Thyroid gland (tissue), 4 donors: ENCODE measurements around the gene LCE1C.

Experiments
- POLR2A ChIP-seq, 2 donors: fragments of 450-650 bp; IDR thresholded peaks; one replicate each; pipeline ENCODE4 v1.6.1; 2017; ENCODE audit warnings: antibody characterized with exemption in 2 of 2, mild to moderate bottlenecking in 2 of 2, moderate library complexity in 1 of 2
- TF ChIP-seq, protein P1 (sequence below), 6 experiments: fragments of 200-600 bp in 3 of 6; fragments of 450-650 bp in 3 of 6; sonication (generic) in 3 of 6; IDR thresholded peaks; one replicate each; pipeline ENCODE4 v1.5.1; 2016 to 2019; ENCODE audit warnings: antibody characterized with exemption in 6 of 6, mild to moderate bottlenecking in 2 of 6, inconsistent platforms in 1 of 6, moderate library complexity in 1 of 6

DNA sequence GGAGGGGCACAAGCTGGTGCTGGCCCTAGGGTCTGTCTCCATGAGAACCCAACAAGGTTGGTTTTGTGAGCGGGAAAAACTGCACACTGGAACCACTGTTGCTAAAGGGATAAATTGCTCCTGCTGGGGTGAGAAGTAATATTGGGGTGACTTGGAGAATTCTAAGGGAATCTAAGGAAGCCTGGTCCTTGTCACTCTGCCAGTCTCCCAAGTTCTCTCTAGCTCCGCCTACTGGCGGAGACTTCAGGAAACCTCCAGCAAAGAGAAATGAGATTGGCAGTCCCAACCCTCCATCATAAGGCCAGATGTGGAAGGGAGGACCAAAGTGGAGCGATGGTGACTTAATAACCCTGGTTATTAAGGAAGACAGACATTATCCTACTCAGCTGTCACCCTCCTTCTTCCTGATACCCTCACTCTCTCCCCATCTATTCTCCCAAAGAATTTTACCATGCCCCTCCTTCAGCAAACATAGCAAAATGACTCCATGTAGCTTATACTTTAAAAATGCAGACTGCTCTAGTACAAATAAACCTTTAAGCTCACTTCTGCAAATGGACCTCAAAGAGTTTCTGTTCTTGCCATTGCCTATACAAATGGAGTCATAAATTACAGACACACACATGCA lies 28.8 kb downstream of the LCE1C start:
- TF ChIP-seq, protein P1, sequence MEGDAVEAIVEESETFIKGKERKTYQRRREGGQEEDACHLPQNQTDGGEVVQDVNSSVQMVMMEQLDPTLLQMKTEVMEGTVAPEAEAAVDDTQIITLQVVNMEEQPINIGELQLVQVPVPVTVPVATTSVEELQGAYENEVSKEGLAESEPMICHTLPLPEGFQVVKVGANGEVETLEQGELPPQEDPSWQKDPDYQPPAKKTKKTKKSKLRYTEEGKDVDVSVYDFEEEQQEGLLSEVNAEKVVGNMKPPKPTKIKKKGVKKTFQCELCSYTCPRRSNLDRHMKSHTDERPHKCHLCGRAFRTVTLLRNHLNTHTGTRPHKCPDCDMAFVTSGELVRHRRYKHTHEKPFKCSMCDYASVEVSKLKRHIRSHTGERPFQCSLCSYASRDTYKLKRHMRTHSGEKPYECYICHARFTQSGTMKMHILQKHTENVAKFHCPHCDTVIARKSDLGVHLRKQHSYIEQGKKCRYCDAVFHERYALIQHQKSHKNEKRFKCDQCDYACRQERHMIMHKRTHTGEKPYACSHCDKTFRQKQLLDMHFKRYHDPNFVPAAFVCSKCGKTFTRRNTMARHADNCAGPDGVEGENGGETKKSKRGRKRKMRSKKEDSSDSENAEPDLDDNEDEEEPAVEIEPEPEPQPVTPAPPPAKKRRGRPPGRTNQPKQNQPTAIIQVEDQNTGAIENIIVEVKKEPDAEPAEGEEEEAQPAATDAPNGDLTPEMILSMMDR (IDR thresholded peaks at IDR 0.05): peak in 1 of 6 experiments; percentile 8
- TF ChIP-seq POLR2A (IDR thresholded peaks at IDR 0.05): no peak
